Measurements from ENCODE around the gene CPEB3.
"Not testable (repeated sequence)": the region's sequence is repeated elsewhere in the genome, so short reads cannot be mapped to it uniquely, and the experiment has no call there.

Gene CPEB3

GRCh38 chr10:92121686-92122492, 169.0 kb downstream of the CPEB3 start:
- H3K79me2 ChIP-seq (ENCODE audit: insufficient read depth, low read length): no peaks in the 10 kb centered on the region

GRCh38 chr10:92119340-92119739, 171.5 kb downstream of the CPEB3 start:
- Histone ChIP-seq H3K36me3 (ENCODE audit: insufficient read depth, low read length) (no peaks in the 10 kb centered on the region), H3K79me2 (ENCODE audit: insufficient read depth, low read length) (no peaks in the 10 kb centered on the region), H3K4me2 (ENCODE audit: insufficient read depth, low read length) (no peak overlapping the region), H4K20me1 (ENCODE audit: insufficient read depth, low read length) (no peaks in the 10 kb centered on the region), H2AFZ (ENCODE audit: low read depth, low read length) (no peak overlapping the region), H3K4me1 (ENCODE audit: insufficient read depth, low read length) (no peaks in the 10 kb centered on the region), H3K9ac (ENCODE audit: low read depth, low read length) (no peak overlapping the region), H3K27ac (ENCODE audit: low read length) (no peak overlapping the region), H3K9me3 (ENCODE audit: insufficient read depth, low read length, severe bottlenecking) (no peaks in the 10 kb centered on the region), H3K27me3 (ENCODE audit: insufficient read depth, low read length, poor library complexity) (no peaks in the 10 kb centered on the region), H3K4me3 (ENCODE audit: low read depth in 1 of 2, low read length in 2 of 2) (no peak overlapping the region)
- TF ChIP-seq EZH2 (IDR thresholded peaks at IDR 0.05; ENCODE audit: borderline replicate concordance, low read depth, low read length, severe bottlenecking): no peak
- no peak for TF ChIP-seq CTCF (IDR thresholded peaks at IDR 0.05; ENCODE audit: borderline replicate concordance, extremely low read depth, low read length, poor library complexity, severe bottlenecking)
- DNase-seq: no peak
- no peak for ATAC-seq (ENCODE audit: insufficient read depth, low read depth)

More at GRCh38 chr10:92121686-92122492, 169.0 kb downstream of the CPEB3 start:
- no peaks in the 10 kb centered on the region for H4K20me1 ChIP-seq (ENCODE audit: insufficient read depth, low read length)
- H3K36me3 ChIP-seq (ENCODE audit: insufficient read depth, low read length): no peaks in the 10 kb centered on the region
- ATAC-seq (ENCODE audit: insufficient read depth, low read depth) (no peak), DNase-seq (no peak)
- H3K4me1 ChIP-seq (ENCODE audit: insufficient read depth, low read length): no peaks in the 10 kb centered on the region
- no peaks in the 10 kb centered on the region for H3K27me3 ChIP-seq (ENCODE audit: insufficient read depth, low read length, poor library complexity)
- H3K9ac ChIP-seq (ENCODE audit: low read depth, low read length): no peak overlapping the region
- H3K4me2 ChIP-seq (ENCODE audit: insufficient read depth, low read length): no peak overlapping the region
- no peaks in the 10 kb centered on the region for H3K9me3 ChIP-seq (ENCODE audit: insufficient read depth, low read length, severe bottlenecking)
- no peak for TF ChIP-seq CTCF (IDR thresholded peaks at IDR 0.05; ENCODE audit: borderline replicate concordance, extremely low read depth, low read length, poor library complexity, severe bottlenecking)
- no peak for TF ChIP-seq EZH2 (IDR thresholded peaks at IDR 0.05; ENCODE audit: borderline replicate concordance, low read depth, low read length, severe bottlenecking)
- H3K4me3 ChIP-seq (ENCODE audit: low read depth in 1 of 2, low read length in 2 of 2): no peak overlapping the region
- H3K27ac ChIP-seq (ENCODE audit: low read length): no peak overlapping the region
- H2AFZ ChIP-seq (ENCODE audit: low read depth, low read length): no peak overlapping the region

GRCh38 chr10:92114917-92115316, 176.0 kb downstream of the CPEB3 start:
- H3K27ac ChIP-seq (ENCODE audit: low read length); H2AFZ ChIP-seq (ENCODE audit: low read depth, low read length); H3K9ac ChIP-seq (ENCODE audit: low read depth, low read length); ATAC-seq (ENCODE audit: insufficient read depth, low read depth); DNase-seq; H3K79me2 ChIP-seq (ENCODE audit: insufficient read depth, low read length); H3K4me3 ChIP-seq (ENCODE audit: low read depth in 1 of 2, low read length in 2 of 2); H4K20me1 ChIP-seq (ENCODE audit: insufficient read depth, low read length); H3K4me1 ChIP-seq (ENCODE audit: insufficient read depth, low read length); H3K4me2 ChIP-seq (ENCODE audit: insufficient read depth, low read length); H3K36me3 ChIP-seq (ENCODE audit: insufficient read depth, low read length); H3K9me3 ChIP-seq (ENCODE audit: insufficient read depth, low read length, severe bottlenecking); H3K27me3 ChIP-seq (ENCODE audit: insufficient read depth, low read length, poor library complexity): not testable (repeated sequence)

- TF ChIP-seq EZH2 (IDR thresholded peaks at IDR 0.05; ENCODE audit: borderline replicate concordance, low read depth, low read length, severe bottlenecking) (no peak), CTCF (IDR thresholded peaks at IDR 0.05; ENCODE audit: borderline replicate concordance, extremely low read depth, low read length, poor library complexity, severe bottlenecking) (no peak)
- H4K20me1 ChIP-seq (ENCODE audit: insufficient read depth, low read length): no peaks in the 10 kb centered on the region
- H3K4me1 ChIP-seq (ENCODE audit: insufficient read depth, low read length): no peaks in the 10 kb centered on the region
- DNase-seq (no peak), ATAC-seq (ENCODE audit: insufficient read depth, low read depth) (no peak)
- no peaks in the 10 kb centered on the region for H3K79me2 ChIP-seq (ENCODE audit: insufficient read depth, low read length)
- no peaks in the 10 kb centered on the region for H3K36me3 ChIP-seq (ENCODE audit: insufficient read depth, low read length)
- H3K4me3 ChIP-seq (ENCODE audit: low read depth in 1 of 2, low read length in 2 of 2): no peak overlapping the region
- H3K4me2 ChIP-seq (ENCODE audit: insufficient read depth, low read length): no peak overlapping the region
- no peak overlapping the region for H2AFZ ChIP-seq (ENCODE audit: low read depth, low read length)
- H3K9ac ChIP-seq (ENCODE audit: low read depth, low read length): no peak overlapping the region
- H3K27ac ChIP-seq (ENCODE audit: low read length): no peak overlapping the region
- no peaks in the 10 kb centered on the region for H3K9me3 ChIP-seq (ENCODE audit: insufficient read depth, low read length, severe bottlenecking)
- no peaks in the 10 kb centered on the region for H3K27me3 ChIP-seq (ENCODE audit: insufficient read depth, low read length, poor library complexity)
Measured at GRCh38 chr10:92113911-92114600, 176.8 kb downstream of the CPEB3 start.
